ENCODE results near the gene SRRD.

SRRD gene

DNA sequence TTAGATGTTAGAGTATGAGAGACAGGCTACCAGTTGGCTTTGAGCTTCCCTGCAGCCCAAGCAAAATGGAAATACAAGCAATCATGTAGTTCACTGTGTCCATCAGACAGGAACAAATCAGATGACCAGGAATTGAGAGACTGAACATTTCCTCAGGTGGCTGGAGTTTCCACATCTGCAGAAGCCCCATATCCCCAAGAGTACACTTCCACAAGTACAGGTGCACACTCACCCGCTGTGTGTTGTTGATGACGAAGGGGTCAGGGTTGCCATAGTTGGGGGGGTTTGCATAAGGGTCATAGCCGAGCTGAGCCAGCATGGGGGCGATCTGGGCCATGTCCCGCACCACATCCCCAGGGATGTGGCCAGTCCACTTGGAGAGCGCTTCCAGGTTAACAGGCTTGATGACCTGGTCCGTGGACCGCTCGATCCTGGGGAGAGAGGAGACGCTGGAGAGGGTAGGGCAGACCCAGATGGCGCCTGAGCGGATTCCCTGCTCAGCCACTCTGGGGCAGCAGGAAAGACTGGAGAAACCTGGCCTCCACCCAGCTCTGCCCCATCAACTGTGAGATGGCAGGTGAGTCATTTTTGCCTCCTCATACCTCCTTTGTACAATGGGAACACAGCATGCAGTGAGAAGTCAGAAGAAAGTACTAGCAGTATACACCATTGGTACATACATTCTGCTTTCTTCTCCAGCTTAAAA is 52.5 kb downstream of the SRRD start:
- no peak overlapping the region for H3K4me3 ChIP-seq (ENCODE audit: low read depth, low read length)
- DNase-seq (ENCODE audit: low read depth) = no peak
- TF ChIP-seq, protein P1, sequence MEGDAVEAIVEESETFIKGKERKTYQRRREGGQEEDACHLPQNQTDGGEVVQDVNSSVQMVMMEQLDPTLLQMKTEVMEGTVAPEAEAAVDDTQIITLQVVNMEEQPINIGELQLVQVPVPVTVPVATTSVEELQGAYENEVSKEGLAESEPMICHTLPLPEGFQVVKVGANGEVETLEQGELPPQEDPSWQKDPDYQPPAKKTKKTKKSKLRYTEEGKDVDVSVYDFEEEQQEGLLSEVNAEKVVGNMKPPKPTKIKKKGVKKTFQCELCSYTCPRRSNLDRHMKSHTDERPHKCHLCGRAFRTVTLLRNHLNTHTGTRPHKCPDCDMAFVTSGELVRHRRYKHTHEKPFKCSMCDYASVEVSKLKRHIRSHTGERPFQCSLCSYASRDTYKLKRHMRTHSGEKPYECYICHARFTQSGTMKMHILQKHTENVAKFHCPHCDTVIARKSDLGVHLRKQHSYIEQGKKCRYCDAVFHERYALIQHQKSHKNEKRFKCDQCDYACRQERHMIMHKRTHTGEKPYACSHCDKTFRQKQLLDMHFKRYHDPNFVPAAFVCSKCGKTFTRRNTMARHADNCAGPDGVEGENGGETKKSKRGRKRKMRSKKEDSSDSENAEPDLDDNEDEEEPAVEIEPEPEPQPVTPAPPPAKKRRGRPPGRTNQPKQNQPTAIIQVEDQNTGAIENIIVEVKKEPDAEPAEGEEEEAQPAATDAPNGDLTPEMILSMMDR (IDR thresholded peaks at IDR 0.05; ENCODE audit: insufficient read depth, low read depth, low read length, missing control alignments) = no peak

DNA sequence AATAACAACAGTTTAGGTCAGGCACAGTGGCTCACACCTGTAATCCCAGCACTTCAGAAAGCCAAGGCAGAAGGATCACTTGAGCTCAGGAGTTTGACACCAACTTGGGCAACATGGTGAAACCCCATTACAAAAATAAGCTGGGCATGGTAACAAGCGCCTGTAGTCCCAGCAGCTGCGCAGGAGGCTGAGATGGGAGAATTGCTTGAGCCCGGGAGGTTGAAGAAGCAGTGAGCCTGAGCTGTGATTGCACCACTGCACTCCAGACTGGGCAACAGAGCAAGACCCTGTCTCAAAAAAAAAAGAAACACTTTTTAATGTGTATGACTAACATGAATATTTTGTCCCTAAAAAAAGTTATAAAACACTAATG is 53.1 kb downstream of the SRRD start:
- H3K4me3 ChIP-seq (ENCODE audit: low read depth, low read length) = no peak overlapping the region
- DNase-seq (ENCODE audit: low read depth) = no peak
- TF ChIP-seq, protein P1 (IDR thresholded peaks at IDR 0.05; ENCODE audit: insufficient read depth, low read depth, low read length, missing control alignments) = no peak

DNA sequence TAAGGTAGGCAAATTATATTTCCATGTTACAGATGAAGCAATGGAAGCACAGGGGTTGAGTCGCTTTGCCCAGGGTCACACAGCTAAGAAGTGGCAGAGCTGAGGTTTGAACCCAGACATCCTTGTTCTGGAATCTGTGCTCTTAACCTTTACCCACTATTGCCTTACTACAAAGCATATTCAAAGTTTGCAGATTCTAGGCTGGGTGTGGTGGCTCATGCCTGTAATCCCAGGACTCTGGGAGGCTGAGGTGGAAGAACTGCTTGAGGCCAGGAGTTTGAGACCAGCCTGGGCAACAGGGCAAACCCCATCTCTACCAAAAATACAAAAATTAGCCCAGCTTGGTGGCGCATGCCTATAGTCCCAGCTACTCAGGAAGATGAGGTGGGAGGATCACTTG is 56.4 kb downstream of the SRRD start:
- TF ChIP-seq, protein P1 (IDR thresholded peaks at IDR 0.05; ENCODE audit: insufficient read depth, low read depth, low read length, missing control alignments) = no peak
- no peak for DNase-seq (ENCODE audit: low read depth)
- H3K4me3 ChIP-seq (ENCODE audit: low read depth, low read length) = no peak overlapping the region

DNA sequence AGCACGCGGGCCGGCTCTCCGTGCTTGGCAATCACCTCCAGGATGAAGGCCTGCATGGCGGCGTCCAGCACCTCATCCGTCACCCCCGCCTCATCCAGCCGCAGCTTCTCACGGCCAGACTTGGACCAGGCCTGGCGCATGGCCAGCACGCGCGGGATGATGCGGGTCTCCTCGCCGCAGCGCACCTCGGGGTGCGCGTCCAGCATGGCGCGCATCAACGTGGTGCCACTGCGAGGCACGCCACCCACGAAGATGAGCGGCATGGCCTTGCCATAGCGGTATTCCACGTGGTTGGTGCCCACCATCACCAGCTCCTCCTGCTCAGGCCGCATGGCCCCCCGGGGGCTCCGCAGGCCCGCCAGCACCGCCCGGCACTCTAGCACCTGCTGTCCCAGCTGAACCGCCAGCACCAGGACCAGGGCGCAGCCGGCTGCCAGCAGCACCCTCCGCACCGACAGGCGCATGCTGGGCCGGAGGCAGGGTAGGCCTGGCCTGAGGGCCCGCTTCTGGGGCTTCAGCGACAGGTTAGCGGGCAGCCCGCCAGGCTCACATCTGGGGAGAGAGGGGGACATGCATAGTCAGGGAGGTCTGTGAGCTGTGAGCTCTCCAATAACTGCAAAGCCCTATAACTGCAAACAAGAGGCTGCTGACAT is 57.6 kb downstream of the SRRD start:
- H3K4me3 ChIP-seq (ENCODE audit: low read depth, low read length) = no peak overlapping the region
- DNase-seq (ENCODE audit: low read depth) = no peak
- TF ChIP-seq, protein P1 (IDR thresholded peaks at IDR 0.05; ENCODE audit: insufficient read depth, low read depth, low read length, missing control alignments) = no peak

DNA sequence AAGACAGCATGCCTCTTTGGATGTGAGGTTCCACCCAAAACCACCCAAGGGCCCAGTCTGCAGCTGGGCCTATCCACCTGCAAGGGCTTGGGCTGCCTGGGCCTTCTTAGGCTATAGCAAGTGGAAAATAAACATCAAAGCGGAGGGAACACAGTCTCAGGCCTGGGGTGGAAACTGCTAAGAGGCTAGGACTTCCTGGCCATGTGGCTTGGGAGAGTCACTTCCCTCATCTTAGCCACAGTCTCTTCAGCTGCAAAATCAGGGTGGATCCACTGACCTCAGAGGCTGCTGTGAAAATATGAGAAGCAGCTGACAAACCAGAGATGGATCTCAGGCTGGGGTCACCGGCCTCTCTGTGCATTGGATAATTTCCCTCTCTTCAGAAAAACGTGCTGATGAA is 59.2 kb downstream of the SRRD start:
- TF ChIP-seq, protein P1 (IDR thresholded peaks at IDR 0.05; ENCODE audit: insufficient read depth, low read depth, low read length, missing control alignments) = no peak
- no peak for DNase-seq (ENCODE audit: low read depth)
- no peak overlapping the region for H3K4me3 ChIP-seq (ENCODE audit: low read depth, low read length)

Data from GM12865 (cell line).